Measurements from ENCODE around the gene EIF5A. TPM values are rescaled to one million over a fixed set of nuclear protein-coding genes. Genes with fewer than 3 reads are reported as not detected.
A peak's percentile ranks its signal among the peaks of the same experiment; 100 is the strongest.

The EIF5A gene
- total and polyA plus RNA-seq, 4 donors: 179 to 506 (median 302) TPM

GRCh38 chr17:7259555-7259889 lies 47.9 kb upstream of the EIF5A start:
- WGBS: 77% methylated on average over 6 of the region's 6 CpGs
- TF ChIP-seq RAD21 (IDR thresholded peaks at IDR 0.05) (no peak), HNF4A (conservative IDR thresholded peaks at IDR 0.05) (no peak), YY1 (IDR thresholded peaks at IDR 0.05) (no peak), NR2F2 (IDR thresholded peaks at IDR 0.05) (no peak), CTCF (IDR thresholded peaks at IDR 0.05; ENCODE audit: low read depth, low read length, missing input control) (no peak), RXRA (IDR thresholded peaks at IDR 0.05) (no peak), EGR1 (IDR thresholded peaks at IDR 0.05; ENCODE audit: low read depth in 2 of 2) (no peak), ATF3 (IDR thresholded peaks at IDR 0.05) (no peak)
- Histone ChIP-seq H3K9ac (ENCODE audit: low read depth in 1 of 2, low read length in 2 of 2) (peak overlapping the region in 1 of 2 donors; percentile 52), H3K4me3 (ENCODE audit: low read depth in 1 of 3, low read length in 3 of 3) (peak overlapping the region; percentile 15 to 68 (median 63)), H3K9me3 (ENCODE audit: control insufficient read depth in 4 of 4, low read length in 3 of 4) (no peaks in the 10 kb centered on the region), H3K27ac (ENCODE audit: low read depth in 1 of 2, low read length in 2 of 2) (peak overlapping the region; percentile 72 to 85), H3K27me3 (ENCODE audit: control insufficient read depth in 4 of 4, insufficient read depth in 4 of 4, low read length in 3 of 4) (no peaks in the 10 kb centered on the region), H3K36me3 (ENCODE audit: control insufficient read depth in 4 of 4, insufficient read depth in 3 of 4, low read depth in 1 of 4, low read length in 3 of 4) (peaks cover 0 to 15% (median 7%) of the 10 kb centered on the region in 4 donors), H3K4me1 (ENCODE audit: control insufficient read depth in 4 of 4, insufficient read depth in 4 of 4, low read length in 3 of 4) (peaks cover 13 to 53% (median 32%) of the 10 kb centered on the region in 4 donors)
- DNase-seq (ENCODE audit: low spot score): no peak

- Histone ChIP-seq H3K27me3 (ENCODE audit: control insufficient read depth in 4 of 4, insufficient read depth in 4 of 4, low read length in 3 of 4) (no peaks in the 10 kb centered on the region), H3K9me3 (ENCODE audit: control insufficient read depth in 4 of 4, low read length in 3 of 4) (no peaks in the 10 kb centered on the region), H3K36me3 (ENCODE audit: control insufficient read depth in 4 of 4, insufficient read depth in 3 of 4, low read depth in 1 of 4, low read length in 3 of 4) (peaks cover 0 to 10% (median 6%) of the 10 kb centered on the region in 4 donors), H3K9ac (ENCODE audit: low read depth in 1 of 2, low read length in 2 of 2) (peak overlapping the region; percentile 72 to 78), H3K27ac (ENCODE audit: low read depth in 1 of 2, low read length in 2 of 2) (peak overlapping the region; percentile 83 to 87), H3K4me3 (ENCODE audit: low read depth in 1 of 3, low read length in 3 of 3) (peak overlapping the region; percentile 63 to 68 (median 65)), H3K4me1 (ENCODE audit: control insufficient read depth in 4 of 4, insufficient read depth in 4 of 4, low read length in 3 of 4) (peaks cover 13 to 53% (median 32%) of the 10 kb centered on the region in 4 donors)
- WGBS: 49% methylated on average over 4 of the region's 4 CpGs
- no peak for DNase-seq (ENCODE audit: low spot score)
- TF ChIP-seq FOXA1 (IDR thresholded peaks at IDR 0.05): no peak
- no peak for TF ChIP-seq NR2F2 (IDR thresholded peaks at IDR 0.05)
- TF ChIP-seq GABPA (IDR thresholded peaks at IDR 0.05 in 1 of 2, conservative IDR thresholded peaks at IDR 0.05 in 1 of 2): no peak
- no peak for TF ChIP-seq FOXA2 (IDR thresholded peaks at IDR 0.05)
- TF ChIP-seq CTCF (IDR thresholded peaks at IDR 0.05; ENCODE audit: low read depth, low read length, missing input control): no peak
- TF ChIP-seq RXRA (IDR thresholded peaks at IDR 0.05): no peak
- TF ChIP-seq HNF4G (IDR thresholded peaks at IDR 0.05): no peak
- no peak for TF ChIP-seq TAF1 (conservative IDR thresholded peaks at IDR 0.05)
- no peak for TF ChIP-seq ATF3 (IDR thresholded peaks at IDR 0.05)
- no peak for TF ChIP-seq RAD21 (IDR thresholded peaks at IDR 0.05)
- TF ChIP-seq JUND (IDR thresholded peaks at IDR 0.05): no peak
- no peak for TF ChIP-seq SP1 (IDR thresholded peaks at IDR 0.05)
- TF ChIP-seq EGR1 (IDR thresholded peaks at IDR 0.05; ENCODE audit: low read depth in 2 of 2): no peak
- no peak for TF ChIP-seq REST (IDR thresholded peaks at IDR 0.05)
- TF ChIP-seq ZBTB33 (IDR thresholded peaks at IDR 0.05): no peak
- TF ChIP-seq YY1 (IDR thresholded peaks at IDR 0.05): no peak
- no peak for TF ChIP-seq MAX (IDR thresholded peaks at IDR 0.05)
- no peak for TF ChIP-seq HNF4A (conservative IDR thresholded peaks at IDR 0.05)
These were observed 47.3 kb upstream of the EIF5A start for GRCh38 chr17:7260151-7260550.
